Activated T-cell treated with anti-CD3 and anti-CD28 coated beads, Interleukin-2, amount 50 U/mL, for 24 hours (primary cell): ENCODE results near the gene ARHGAP22.

Source experiments
- DNase-seq: peaks from one replicate; pipeline ENCODE4 v3.0.0-alpha.2; 2020
- H3K27ac Mint-ChIP-seq: 2 replicates; pipeline ENCODE4 v1.8.0; 2020; ENCODE audit warnings: mild to moderate bottlenecking, mixed read lengths
- H3K27me3 Mint-ChIP-seq: 2 replicates; pipeline ENCODE4 v1.8.0; 2020; ENCODE audit warnings: mixed read lengths
- H3K36me3 Mint-ChIP-seq: 2 replicates; pipeline ENCODE4 v1.8.0; 2020; ENCODE audit warnings: low read depth, mixed read lengths
- H3K4me1 Mint-ChIP-seq: 2 replicates; pipeline ENCODE4 v1.8.0; 2020; ENCODE audit warnings: low read depth, mixed read lengths
- H3K4me3 Mint-ChIP-seq: 2 replicates; pipeline ENCODE4 v1.8.0; 2020; ENCODE audit warnings: mild to moderate bottlenecking, moderate library complexity, mixed read lengths
- H3K9me3 Mint-ChIP-seq: 2 replicates; pipeline ENCODE4 v1.8.0; 2020; ENCODE audit warnings: mixed read lengths

The ARHGAP22 gene

GRCh38 chr10:48507933-48508790 is 96.7 kb downstream of the ARHGAP22 start:
- Mint-ChIP-seq H3K4me3 (no peak overlapping the region), H3K27me3 (peaks cover 2% of the 10 kb centered on the region), H3K27ac (no peak overlapping the region), H3K9me3 (no peaks in the 10 kb centered on the region), H3K4me1 (no peaks in the 10 kb centered on the region), H3K36me3 (no peaks in the 10 kb centered on the region)
- no peak for DNase-seq

GRCh38 chr10:48507494-48507893 is 97.4 kb downstream of the ARHGAP22 start:
- no peak overlapping the region for H3K27ac Mint-ChIP-seq
- H3K9me3 Mint-ChIP-seq = no peaks in the 10 kb centered on the region
- peaks cover 2% of the 10 kb centered on the region for H3K27me3 Mint-ChIP-seq
- H3K4me1 Mint-ChIP-seq = no peaks in the 10 kb centered on the region
- no peak for DNase-seq
- H3K4me3 Mint-ChIP-seq = no peak overlapping the region
- H3K36me3 Mint-ChIP-seq = no peaks in the 10 kb centered on the region

GRCh38 chr10:48506147-48506917 is 98.5 kb downstream of the ARHGAP22 start:
- H3K27ac Mint-ChIP-seq = no peak overlapping the region
- H3K4me3 Mint-ChIP-seq = no peak overlapping the region
- no peaks in the 10 kb centered on the region for H3K36me3 Mint-ChIP-seq
- no peaks in the 10 kb centered on the region for H3K9me3 Mint-ChIP-seq
- no peaks in the 10 kb centered on the region for H3K4me1 Mint-ChIP-seq
- DNase-seq = no peak
- H3K27me3 Mint-ChIP-seq = peaks cover 2% of the 10 kb centered on the region

- Mint-ChIP-seq H3K4me3 (no peak overlapping the region), H3K4me1 (no peaks in the 10 kb centered on the region), H3K27ac (no peak overlapping the region), H3K9me3 (no peaks in the 10 kb centered on the region), H3K27me3 (peaks cover 2% of the 10 kb centered on the region), H3K36me3 (no peaks in the 10 kb centered on the region)
- DNase-seq = no peak
Observed at GRCh38 chr10:48505394-48506112, 99.3 kb downstream of the ARHGAP22 start.

- Mint-ChIP-seq H3K4me3 (no peak overlapping the region), H3K27me3 (peaks cover 2% of the 10 kb centered on the region), H3K27ac (no peak overlapping the region), H3K4me1 (no peaks in the 10 kb centered on the region), H3K9me3 (no peaks in the 10 kb centered on the region), H3K36me3 (no peaks in the 10 kb centered on the region)
- DNase-seq = no peak
Observed at GRCh38 chr10:48504141-48504885, 100.6 kb downstream of the ARHGAP22 start.

GRCh38 chr10:48503293-48503911 is 101.5 kb downstream of the ARHGAP22 start:
- H3K4me3 Mint-ChIP-seq = no peak overlapping the region
- DNase-seq = no peak

GRCh38 chr10:48502791-48503190 is 102.1 kb downstream of the ARHGAP22 start:
- H3K36me3 Mint-ChIP-seq = no peaks in the 10 kb centered on the region
- no peak overlapping the region for H3K27ac Mint-ChIP-seq
- DNase-seq = no peak
- no peak overlapping the region for H3K4me3 Mint-ChIP-seq
- no peaks in the 10 kb centered on the region for H3K4me1 Mint-ChIP-seq
- no peaks in the 10 kb centered on the region for H3K9me3 Mint-ChIP-seq
- peaks cover 2% of the 10 kb centered on the region for H3K27me3 Mint-ChIP-seq

More at GRCh38 chr10:48503293-48503911, 101.5 kb downstream of the ARHGAP22 start:
- no peak overlapping the region for H3K27ac Mint-ChIP-seq
- no peaks in the 10 kb centered on the region for H3K4me1 Mint-ChIP-seq
- peaks cover 2% of the 10 kb centered on the region for H3K27me3 Mint-ChIP-seq
- no peaks in the 10 kb centered on the region for H3K36me3 Mint-ChIP-seq
- H3K9me3 Mint-ChIP-seq = no peaks in the 10 kb centered on the region

- Mint-ChIP-seq H3K4me1 (no peaks in the 10 kb centered on the region), H3K9me3 (no peaks in the 10 kb centered on the region), H3K27me3 (peaks cover 5% of the 10 kb centered on the region), H3K36me3 (no peaks in the 10 kb centered on the region), H3K4me3 (no peak overlapping the region), H3K27ac (no peak overlapping the region)
- no peak for DNase-seq
Observed at GRCh38 chr10:48501787-48502771, 102.8 kb downstream of the ARHGAP22 start.

- Mint-ChIP-seq H3K27me3 (peaks cover 9% of the 10 kb centered on the region), H3K4me1 (no peaks in the 10 kb centered on the region), H3K36me3 (no peaks in the 10 kb centered on the region), H3K4me3 (no peak overlapping the region), H3K27ac (no peak overlapping the region), H3K9me3 (no peaks in the 10 kb centered on the region)
- DNase-seq = no peak
Observed at GRCh38 chr10:48501226-48501625, 103.6 kb downstream of the ARHGAP22 start.

GRCh38 chr10:48500771-48501170 is 104.1 kb downstream of the ARHGAP22 start:
- no peak overlapping the region for H3K27ac Mint-ChIP-seq
- H3K9me3 Mint-ChIP-seq = no peaks in the 10 kb centered on the region
- peaks cover 14% of the 10 kb centered on the region for H3K27me3 Mint-ChIP-seq
- DNase-seq = no peak
- H3K4me1 Mint-ChIP-seq = no peaks in the 10 kb centered on the region
- no peaks in the 10 kb centered on the region for H3K36me3 Mint-ChIP-seq
- H3K4me3 Mint-ChIP-seq = no peak overlapping the region

GRCh38 chr10:48498940-48499510 is 105.8 kb downstream of the ARHGAP22 start:
- peaks cover 6% of the 10 kb centered on the region for H3K4me1 Mint-ChIP-seq
- peaks cover 30% of the 10 kb centered on the region for H3K27me3 Mint-ChIP-seq
- H3K36me3 Mint-ChIP-seq = no peaks in the 10 kb centered on the region
- no peak overlapping the region for H3K4me3 Mint-ChIP-seq
- no peak overlapping the region for H3K27ac Mint-ChIP-seq
- no peak for DNase-seq
- H3K9me3 Mint-ChIP-seq = no peaks in the 10 kb centered on the region

- Mint-ChIP-seq H3K4me3 (no peak overlapping the region), H3K4me1 (peaks cover 6% of the 10 kb centered on the region), H3K27me3 (peaks cover 39% of the 10 kb centered on the region), H3K27ac (no peak overlapping the region), H3K9me3 (no peaks in the 10 kb centered on the region), H3K36me3 (no peaks in the 10 kb centered on the region)
- no peak for DNase-seq
Observed at GRCh38 chr10:48497780-48498770, 106.8 kb downstream of the ARHGAP22 start.
